K562 (cell line): ENCODE results near the gene PHC1. TPM values are rescaled to one million over a fixed set of nuclear protein-coding genes. Genes with fewer than 3 reads are reported as not detected.

Source experiments
- ATAC-seq: fragments of 200-7000 bp; cut with Tn5 transposase; 3 replicates; pipeline ENCODE4 v1.9.1; 2020; ENCODE audit warnings: moderate library complexity
- BruUV-seq: library from RNA; stranded (reverse); fragments of 400-500 nt; replicated peaks from 2 replicates; lab custom pipeline; 2021; lab: Mats Ljungman, UMichigan
- CTCF ChIA-PET: fragments of 300-600 bp; formaldehyde crosslinking; extraction: SDS; loops from one replicate; lab custom pipeline; 2021; ENCODE audit warnings: low intra/inter-chr PET ratio; lab: Yijun Ruan, JAX
- POLR2A ChIA-PET: fragments of 300-600, 350-650 bp; sonication (Branson Sonifier 250); formaldehyde crosslinking; extraction: SDS; loops from one replicate; lab custom pipeline; 2021; ENCODE audit warnings: antibody characterized with exemption, inconsistent platforms; lab: Yijun Ruan, JAX
- DNase-seq, 4 experiments: peaks; one replicate each; pipeline versions ENCODE4 v3.0.0 to v3.0.0-alpha.2; 2011 to 2018; ENCODE audit warnings: low spot score in 3 of 4, mixed read lengths in 3 of 4; ENCODE audit errors: extremely low read depth in 1 of 4
- FAIRE-seq: peaks from 2 replicates; lab custom pipeline; 2011; peaks lifted over from hg19 to GRCh38; lab: Jason Lieb, UNC
- H2AFZ ChIP-seq: 2 replicates; pipeline ENCODE4 v1.6.0; 2011; ENCODE audit warnings: low read depth, low read length, control low read depth, inconsistent platforms
- H3K27ac ChIP-seq: fragments of 200-600 bp; 3 replicates; pipeline ENCODE4 v1.8.0; 2011; ENCODE audit warnings: low read depth, mild to moderate bottlenecking, control low read depth, inconsistent platforms, low read length, moderate library complexity, mixed read lengths; ENCODE audit errors: extremely low read depth
- H3K27me3 ChIP-seq, 2 experiments: fragments of 300-600 bp in 1 of 2; 2 replicates in 1 of 2; 3 replicates in 1 of 2; pipeline versions ENCODE4 v1.6.0 to v1.8.0; 2011; ENCODE audit warnings: inconsistent platforms in 2 of 2, low read length in 2 of 2, mild to moderate bottlenecking in 1 of 2, mixed read lengths in 1 of 2, moderate library complexity in 1 of 2; ENCODE audit not compliant: control insufficient read depth in 2 of 2, insufficient read depth in 2 of 2
- H3K36me3 ChIP-seq: fragments of 300-600 bp; 3 replicates; pipeline ENCODE4 v1.8.0; 2011; ENCODE audit warnings: mild to moderate bottlenecking, low read length, inconsistent platforms; ENCODE audit not compliant: control insufficient read depth, insufficient read depth
- H3K4me1 ChIP-seq, 2 experiments: fragments of 200-600 bp in 1 of 2; replicated peaks in 1 of 2; 2 replicates in 1 of 2; 3 replicates in 1 of 2; pipeline versions ENCODE4 v1.5.1 to v1.8.0; 2011; ENCODE audit warnings: inconsistent platforms in 2 of 2, low read length in 2 of 2, mild to moderate bottlenecking in 1 of 2, mixed read lengths in 1 of 2, moderate library complexity in 1 of 2; ENCODE audit not compliant: control insufficient read depth in 2 of 2, insufficient read depth in 2 of 2
- H3K4me2 ChIP-seq: 2 replicates; pipeline ENCODE4 v1.6.1; 2011; ENCODE audit warnings: low read length, control low read depth, inconsistent platforms, mixed read lengths; ENCODE audit not compliant: insufficient read depth
- H3K4me3 ChIP-seq: fragments of 200-600 bp; sonication (generic), shearing (Covaris generic); 2 replicates; pipeline ENCODE4 v1.5.1; 2016; ENCODE audit warnings: control low read depth, inconsistent platforms
- H3K79me2 ChIP-seq: fragments of 200-600 bp; 3 replicates; pipeline ENCODE4 v1.8.0; 2011; ENCODE audit warnings: low read length, inconsistent platforms; ENCODE audit not compliant: control insufficient read depth, insufficient read depth
- H3K9ac ChIP-seq, 2 experiments: 2 replicates each; pipeline versions ENCODE4 v1.6.0 to v1.6.1; 2011; ENCODE audit warnings: low read depth in 2 of 2, low read length in 2 of 2, control low read depth in 1 of 2, inconsistent platforms in 1 of 2, mild to moderate bottlenecking in 1 of 2, mixed read lengths in 1 of 2; ENCODE audit not compliant: insufficient read depth in 1 of 2
- H3K9me1 ChIP-seq: one replicate; pipeline ENCODE4 v1.6.0; 2011; ENCODE audit warnings: inconsistent platforms, mild to moderate bottlenecking, low read length, moderate library complexity; ENCODE audit not compliant: control insufficient read depth, insufficient read depth
- H3K9me3 ChIP-seq: replicated peaks from 2 replicates; pipeline ENCODE4 v1.5.1; 2011; ENCODE audit warnings: low read depth, low read length, inconsistent platforms; ENCODE audit not compliant: control insufficient read depth, insufficient read depth
- H4K20me1 ChIP-seq: replicated peaks from 2 replicates; pipeline ENCODE4 v1.6.1; 2011; ENCODE audit warnings: low read length, inconsistent platforms, mixed read lengths; ENCODE audit not compliant: control insufficient read depth, insufficient read depth
- CXXC5 ChIP-seq: fragments of 250-450 bp; sonication (Bioruptor Pico); IDR thresholded peaks from 2 replicates; pipeline ENCODE4 v1.8.0; 2022; ENCODE audit warnings: inconsistent platforms, mild to moderate bottlenecking, moderate library complexity
- E2F6 ChIP-seq, 2 experiments: IDR thresholded peaks; 2 replicates each; pipeline ENCODE4 v1.6.1; 2011; ENCODE audit warnings: borderline replicate concordance in 1 of 2, control low read depth in 1 of 2, low read depth in 1 of 2, low read length in 1 of 2, mild to moderate bottlenecking in 1 of 2, mixed read lengths in 1 of 2, moderate library complexity in 1 of 2; ENCODE audit not compliant: insufficient read depth in 1 of 2, insufficient read length in 1 of 2, poor library complexity in 1 of 2, severe bottlenecking in 1 of 2; ENCODE audit errors: extremely low read depth in 1 of 2
- FOXA1 ChIP-seq: fragments of 450-650 bp; IDR thresholded peaks from 2 replicates; pipeline ENCODE4 v1.6.1; 2016; ENCODE audit warnings: mild to moderate bottlenecking, borderline replicate concordance
- KDM2B ChIP-seq: fragments of 250-450 bp; sonication (Bioruptor Pico); IDR thresholded peaks from 2 replicates; pipeline ENCODE4 v1.8.0; 2021; ENCODE audit warnings: mild to moderate bottlenecking, moderate library complexity
- NFRKB ChIP-seq: fragments of 450-650 bp; IDR thresholded peaks from 2 replicates; pipeline ENCODE4 v1.6.1; 2016; ENCODE audit warnings: low read depth
- PHF8 ChIP-seq: fragments of 200-600 bp; sonication (generic); IDR thresholded peaks from 2 replicates; pipeline ENCODE4 v1.6.1; 2012; ENCODE audit warnings: mixed run types, mild to moderate bottlenecking, inconsistent platforms, low read length, moderate library complexity, borderline replicate concordance
- PRPF4 ChIP-seq: fragments of 200-400 bp; formaldehyde crosslinking; IDR thresholded peaks from one replicate; pipeline ENCODE4 v1.6.1; 2017; ENCODE audit warnings: low read length, low read depth, mild to moderate bottlenecking; ENCODE audit not compliant: insufficient read depth, poor library complexity, severe bottlenecking
- TRIM28 ChIP-seq: fragments of 450-650 bp; IDR thresholded peaks from 2 replicates; pipeline ENCODE4 v1.6.1; 2017
- XRCC4 ChIP-seq: IDR thresholded peaks from one replicate; pipeline ENCODE4 v1.6.1; 2011; ENCODE audit not compliant: insufficient read depth, insufficient read length; ENCODE audit errors: extremely low read depth
- ZFP36 ChIP-seq: fragments of 150-350 bp; IDR thresholded peaks from 2 replicates; pipeline ENCODE4 v1.6.1; 2018; ENCODE audit warnings: low read length, low read depth; ENCODE audit not compliant: partially characterized antibody
- WGBS: fragments of 100-300 bp; shearing (Covaris generic); methylation state at CpG from one replicate; pipeline ENCODE4 v1.1.6; 2016; ENCODE audit warnings: low coverage, mixed read lengths; ENCODE audit not compliant: insufficient coverage; ENCODE audit errors: missing lambda C conversion rate; 5-methylcytosine and 5-hydroxymethylcytosine counted together
- in situ Hi-C: fragments of 300-500 bp; cut with MboI; formaldehyde crosslinking; loops from 4 replicates; pipeline ENCODE4 v1.15.0; 2018; ENCODE audit warnings: inconsistent platforms, mixed read lengths
- intact Hi-C: fragments of 100-400 bp; cut with micrococcal nuclease; formaldehyde crosslinking; loops from 2 replicates; pipeline ENCODE4 v1.14.2; 2022
- polyA plus RNA-seq, 8 experiments: library from polyadenylated mRNA; depleted of rRNA in 4 of 8; stranded (reverse) in 5 of 8; unstranded in 3 of 8; fragments of >200 nt; fragmentation: Nextera tagmentation in 2 of 8; fragmentation: Illumina TruSeq in 1 of 8; extraction: Ambion mirVana in 2 of 8; extraction: Trizol in 1 of 8; gene quantifications; 2 replicates each; pipeline versions ENCODE4 v1.2.1 to v1.2.3, GENCODE V29; 2011 to 2014; ENCODE audit warnings: inconsistent platforms in 1 of 8, missing spikeins in 1 of 8
- total RNA-seq, 7 experiments: library from RNA; depleted of rRNA in 6 of 7; stranded (reverse); fragments of >200 nt in 6 of 7; fragmentation: Illumina TruSeq in 2 of 7; extraction: Trizol in 2 of 7; gene quantifications; 2 replicates each; pipeline versions ENCODE4 v1.2.1 to v1.2.3, GENCODE V29; 2011 to 2021; ENCODE audit warnings: low replicate concordance in 1 of 7
- TF ChIP-seq, protein P1 (sequence below): fragments of 250-450 bp; sonication (Bioruptor Pico); IDR thresholded peaks from 2 replicates; pipeline ENCODE4 v1.5.0; 2021
- TF ChIP-seq, protein P2 (sequence below): sonication (generic); formaldehyde crosslinking; IDR thresholded peaks from 2 replicates; pipeline ENCODE4 v1.8.0; 2023; ENCODE audit warnings: mild to moderate bottlenecking, missing genetic modification reagents
- TF ChIP-seq, protein P3 (sequence below): sonication (generic); formaldehyde crosslinking; IDR thresholded peaks from 2 replicates; pipeline ENCODE4 v1.8.0; 2022; ENCODE audit warnings: mild to moderate bottlenecking, missing genetic modification reagents

The PHC1 gene
- total and polyA plus RNA-seq, 9 of the 15 experiments (the other 6 are each of a cell fraction or from before 2014, with no cell fraction given) = 1.9 to 13.7 (median 6.9) TPM

DNA sequence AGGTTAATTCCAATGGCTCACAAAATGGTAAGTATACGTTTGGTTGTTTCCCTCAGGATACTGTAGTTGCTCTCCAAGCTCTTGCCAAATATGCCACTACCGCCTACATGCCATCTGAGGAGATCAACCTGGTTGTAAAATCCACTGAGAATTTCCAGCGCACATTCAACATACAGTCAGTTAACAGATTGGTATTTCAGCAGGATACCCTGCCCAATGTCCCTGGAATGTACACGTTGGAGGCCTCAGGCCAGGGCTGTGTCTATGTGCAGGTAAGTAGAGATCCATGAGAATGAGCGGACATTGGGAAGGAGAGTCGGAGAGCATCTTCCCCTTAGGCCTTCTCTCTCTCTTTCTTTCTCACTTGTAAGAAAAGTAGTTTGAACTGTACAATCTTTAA, 46.5 kb upstream of the PHC1 start:
- Histone ChIP-seq H2AFZ (no peak overlapping the region), H3K36me3 (no peaks in the 10 kb centered on the region), H3K27me3 (no peaks in the 10 kb centered on the region), H3K4me3 (no peak overlapping the region), H4K20me1 (no peaks in the 10 kb centered on the region), H3K9me3 (no peaks in the 10 kb centered on the region), H3K9me1 (no peaks in the 10 kb centered on the region), H3K9ac (no peak overlapping the region), H3K79me2 (no peaks in the 10 kb centered on the region), H3K4me1 (peaks cover 0 to 6% of the 10 kb centered on the region in 2 experiments; a peak in 3 of 5 replicates), H3K4me2 (no peak overlapping the region), H3K27ac (no peak overlapping the region)
- CTCF ChIA-PET = no interaction called here
- in situ Hi-C loops = no loop called here
- FAIRE-seq (no peak), ATAC-seq (no peak), DNase-seq (no peak)
- intact Hi-C loops = no loop called here
- WGBS = 63% methylated on average over 4 of the region's 6 CpGs
- POLR2A ChIA-PET = interaction anchor here (0.5 to 0.7 kb wide), 2 partner anchors 8 to 392 kb away, joined by 3 to 6 read pairs; no protein-coding TSS in a partner anchor
- BruUV-seq = no TSS peak
- TF ChIP-seq TRIM28 = no peak
- no peak for TF ChIP-seq PRPF4
- no peak for TF ChIP-seq CXXC5 (CRISPR knock-in tag)
- no peak for TF ChIP-seq FOXA1
- TF ChIP-seq E2F6 (IDR thresholded peaks at IDR 0.05; ENCODE audit: borderline replicate concordance in 1 of 2, extremely low read depth in 1 of 2, insufficient read depth in 1 of 2, insufficient read length in 1 of 2, low read depth in 1 of 2, low read length in 1 of 2, poor library complexity in 1 of 2, severe bottlenecking in 1 of 2) = no peak
- no peak for TF ChIP-seq ZFP36
- TF ChIP-seq, protein P1, sequence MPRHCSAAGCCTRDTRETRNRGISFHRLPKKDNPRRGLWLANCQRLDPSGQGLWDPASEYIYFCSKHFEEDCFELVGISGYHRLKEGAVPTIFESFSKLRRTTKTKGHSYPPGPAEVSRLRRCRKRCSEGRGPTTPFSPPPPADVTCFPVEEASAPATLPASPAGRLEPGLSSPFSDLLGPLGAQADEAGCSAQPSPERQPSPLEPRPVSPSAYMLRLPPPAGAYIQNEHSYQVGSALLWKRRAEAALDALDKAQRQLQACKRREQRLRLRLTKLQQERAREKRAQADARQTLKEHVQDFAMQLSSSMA (CRISPR knock-in tag) = no peak
- no peak for TF ChIP-seq KDM2B (CRISPR knock-in tag)
- no peak for TF ChIP-seq NFRKB
- TF ChIP-seq, protein P2, sequence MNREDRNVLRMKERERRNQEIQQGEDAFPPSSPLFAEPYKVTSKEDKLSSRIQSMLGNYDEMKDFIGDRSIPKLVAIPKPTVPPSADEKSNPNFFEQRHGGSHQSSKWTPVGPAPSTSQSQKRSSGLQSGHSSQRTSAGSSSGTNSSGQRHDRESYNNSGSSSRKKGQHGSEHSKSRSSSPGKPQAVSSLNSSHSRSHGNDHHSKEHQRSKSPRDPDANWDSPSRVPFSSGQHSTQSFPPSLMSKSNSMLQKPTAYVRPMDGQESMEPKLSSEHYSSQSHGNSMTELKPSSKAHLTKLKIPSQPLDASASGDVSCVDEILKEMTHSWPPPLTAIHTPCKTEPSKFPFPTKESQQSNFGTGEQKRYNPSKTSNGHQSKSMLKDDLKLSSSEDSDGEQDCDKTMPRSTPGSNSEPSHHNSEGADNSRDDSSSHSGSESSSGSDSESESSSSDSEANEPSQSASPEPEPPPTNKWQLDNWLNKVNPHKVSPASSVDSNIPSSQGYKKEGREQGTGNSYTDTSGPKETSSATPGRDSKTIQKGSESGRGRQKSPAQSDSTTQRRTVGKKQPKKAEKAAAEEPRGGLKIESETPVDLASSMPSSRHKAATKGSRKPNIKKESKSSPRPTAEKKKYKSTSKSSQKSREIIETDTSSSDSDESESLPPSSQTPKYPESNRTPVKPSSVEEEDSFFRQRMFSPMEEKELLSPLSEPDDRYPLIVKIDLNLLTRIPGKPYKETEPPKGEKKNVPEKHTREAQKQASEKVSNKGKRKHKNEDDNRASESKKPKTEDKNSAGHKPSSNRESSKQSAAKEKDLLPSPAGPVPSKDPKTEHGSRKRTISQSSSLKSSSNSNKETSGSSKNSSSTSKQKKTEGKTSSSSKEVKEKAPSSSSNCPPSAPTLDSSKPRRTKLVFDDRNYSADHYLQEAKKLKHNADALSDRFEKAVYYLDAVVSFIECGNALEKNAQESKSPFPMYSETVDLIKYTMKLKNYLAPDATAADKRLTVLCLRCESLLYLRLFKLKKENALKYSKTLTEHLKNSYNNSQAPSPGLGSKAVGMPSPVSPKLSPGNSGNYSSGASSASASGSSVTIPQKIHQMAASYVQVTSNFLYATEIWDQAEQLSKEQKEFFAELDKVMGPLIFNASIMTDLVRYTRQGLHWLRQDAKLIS (CRISPR knock-in tag) = no peak
- TF ChIP-seq, protein P3, sequence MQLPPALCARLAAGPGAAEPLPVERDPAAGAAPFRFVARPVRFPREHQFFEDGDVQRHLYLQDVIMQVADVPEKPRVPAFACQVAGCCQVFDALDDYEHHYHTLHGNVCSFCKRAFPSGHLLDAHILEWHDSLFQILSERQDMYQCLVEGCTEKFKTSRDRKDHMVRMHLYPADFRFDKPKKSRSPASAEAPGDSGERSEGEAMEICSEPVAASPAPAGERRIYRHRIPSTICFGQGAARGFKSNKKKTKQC (CRISPR knock-in tag) = no peak
- TF ChIP-seq PHF8 = no peak
- TF ChIP-seq XRCC4 = no peak
